ENCODE results near the gene CCR1.
"Not testable (repeated sequence)": the region's sequence is repeated elsewhere in the genome, so short reads cannot be mapped to it uniquely, and the experiment has no call there.

CCR1 gene

DNA sequence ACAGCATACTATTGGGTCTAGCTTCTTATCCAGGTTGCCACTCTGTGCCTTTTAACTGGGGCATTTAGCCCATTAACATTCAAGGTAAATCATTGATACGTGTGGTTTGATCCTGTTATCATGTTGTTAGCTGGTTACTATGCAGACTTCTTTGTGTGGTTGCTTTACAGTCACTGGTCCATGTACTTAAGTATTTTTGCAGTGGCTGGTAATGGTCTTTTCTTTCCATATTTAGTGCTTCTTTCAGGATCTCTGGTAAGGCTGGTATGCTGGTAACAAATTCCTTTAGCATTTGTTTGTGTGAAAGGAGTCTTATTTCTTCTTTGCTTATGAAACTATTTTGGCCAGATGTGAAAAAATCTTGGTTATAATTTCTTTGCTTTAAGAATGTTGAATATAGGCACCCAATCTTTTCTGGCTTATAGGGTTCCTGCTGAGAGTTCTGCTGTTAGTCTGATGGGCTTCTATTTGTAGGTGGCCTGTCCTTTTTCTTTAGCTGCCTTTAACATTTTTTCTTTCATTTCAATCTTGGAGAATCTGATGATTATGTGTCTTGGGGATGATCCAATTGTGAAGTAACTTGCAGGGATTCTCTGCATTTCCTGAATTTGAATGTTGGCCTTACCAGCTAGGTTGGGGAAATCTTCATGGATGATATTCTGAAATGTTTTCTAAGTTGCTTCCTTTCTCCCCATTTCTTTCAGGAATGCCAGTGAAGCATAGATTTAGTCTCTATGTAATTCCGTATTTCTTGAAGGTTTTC is 39.3 kb downstream of the CCR1 start:
- no peak for DNase-seq (ENCODE audit: low read depth in 2 of 2)

DNA sequence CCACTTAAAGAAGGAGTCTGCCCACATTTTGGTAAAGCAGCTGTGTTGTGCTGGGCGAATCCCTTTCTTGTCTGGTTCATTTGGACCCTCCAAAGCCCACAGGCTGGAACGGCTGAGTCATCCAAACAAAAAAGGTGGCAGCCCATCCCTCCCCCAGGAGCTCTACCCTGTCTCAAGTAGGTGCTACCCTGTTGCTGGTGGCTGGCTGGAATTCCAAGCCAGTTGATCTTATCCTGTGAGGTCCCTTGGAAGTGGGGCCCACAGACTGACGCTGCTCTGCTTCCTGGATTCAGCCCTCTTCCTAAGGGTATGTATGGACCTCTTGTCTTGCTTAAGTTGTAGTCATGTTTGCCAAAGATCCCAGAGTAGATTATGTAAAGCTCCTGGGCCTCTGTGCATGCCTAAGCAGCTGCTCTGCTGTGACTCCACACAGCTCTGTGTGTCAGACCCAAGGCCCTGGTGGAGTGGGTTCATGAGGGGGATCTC is 44.5 kb downstream of the CCR1 start:
- no peak for DNase-seq (ENCODE audit: low read depth in 2 of 2)

DNA sequence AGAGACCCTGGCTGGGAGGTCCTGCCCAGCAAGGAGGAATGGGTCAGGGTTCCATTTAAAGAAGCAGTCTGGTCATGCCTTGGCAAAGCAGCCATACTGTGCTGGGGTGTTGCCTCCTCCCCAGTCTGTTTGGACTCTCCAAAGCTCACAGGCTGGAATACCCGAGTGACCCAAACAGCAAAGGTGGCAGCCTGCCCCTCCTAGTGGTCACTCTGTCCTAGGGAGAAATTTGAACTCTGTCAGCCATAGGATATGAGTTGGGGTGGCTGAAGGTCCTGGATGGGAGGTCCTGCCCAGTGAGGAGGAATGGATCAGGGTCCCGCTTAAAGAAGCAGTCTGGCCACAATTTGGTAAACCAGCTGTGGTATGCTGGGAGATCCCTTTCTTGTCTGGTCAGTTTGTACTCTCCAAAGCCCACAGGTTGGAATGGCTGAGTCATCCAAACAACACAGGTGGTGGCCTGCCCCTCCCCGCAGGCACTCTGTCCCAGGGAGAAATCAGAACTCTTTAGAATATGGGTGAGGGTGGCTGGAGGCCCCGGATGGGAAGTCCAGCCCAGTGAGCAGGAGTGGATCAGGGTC is 45.0 kb downstream of the CCR1 start:
- no peak for DNase-seq (ENCODE audit: low read depth in 2 of 2)

DNA sequence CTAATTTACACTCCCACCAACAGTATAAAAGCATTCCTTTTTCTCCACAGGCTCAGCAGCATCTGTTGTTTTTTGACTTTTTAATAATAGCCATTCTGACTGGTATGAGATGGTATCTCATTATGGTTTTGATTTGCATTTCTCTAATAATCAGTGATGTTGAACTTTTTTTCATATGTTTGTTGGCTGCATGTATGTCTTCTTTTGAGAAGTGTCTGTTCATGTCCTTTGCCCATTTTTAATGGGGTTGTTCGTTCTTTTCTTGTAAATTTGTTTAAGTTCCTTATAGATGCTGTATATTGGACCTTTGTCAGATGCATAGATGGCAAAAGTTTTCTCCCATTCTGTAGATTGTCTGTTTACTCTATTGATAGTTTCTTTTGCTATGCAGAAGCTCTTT is 50.4 kb downstream of the CCR1 start:
- DNase-seq (ENCODE audit: low read depth in 2 of 2) = not testable (repeated sequence)

DNA sequence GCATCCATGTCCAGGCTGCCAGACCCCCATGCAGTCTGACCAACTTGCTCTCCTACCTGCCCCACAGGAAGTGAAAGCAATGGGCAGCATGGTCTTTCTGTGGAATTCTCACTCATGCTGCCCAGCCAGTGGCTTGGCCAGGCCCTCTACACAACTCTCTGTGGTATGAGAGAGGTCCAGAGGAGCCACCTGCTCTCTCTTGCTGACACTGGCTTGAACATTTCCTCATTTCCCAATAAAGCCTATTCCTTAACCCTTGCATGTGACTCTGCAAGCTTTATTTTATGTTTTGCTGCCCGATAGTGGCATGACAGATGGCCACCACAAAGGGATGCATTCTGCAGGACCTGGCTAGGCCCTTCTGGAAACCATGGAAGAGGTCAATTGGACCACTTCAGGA is 53.8 kb downstream of the CCR1 start:
- no peak for DNase-seq (ENCODE audit: low read depth in 2 of 2)

All from stimulated activated CD4-positive, alpha-beta T cell treated with anti-CD3 and anti-CD28 coated beads, Interleukin-1b, Interleukin-23, amount 100 ng/mL, for 4 hours (primary cell).